NCI-H146 treated with DMSO at 0.1 percent for 48 hours (cell line): ENCODE data around the gene RACK1.

Source experiments
- DNase-seq: peaks from one replicate; lab custom pipeline; 2025; ENCODE audit not compliant: unreplicated experiment; lab: John Stamatoyannopoulos, UW

The RACK1 gene

DNA sequence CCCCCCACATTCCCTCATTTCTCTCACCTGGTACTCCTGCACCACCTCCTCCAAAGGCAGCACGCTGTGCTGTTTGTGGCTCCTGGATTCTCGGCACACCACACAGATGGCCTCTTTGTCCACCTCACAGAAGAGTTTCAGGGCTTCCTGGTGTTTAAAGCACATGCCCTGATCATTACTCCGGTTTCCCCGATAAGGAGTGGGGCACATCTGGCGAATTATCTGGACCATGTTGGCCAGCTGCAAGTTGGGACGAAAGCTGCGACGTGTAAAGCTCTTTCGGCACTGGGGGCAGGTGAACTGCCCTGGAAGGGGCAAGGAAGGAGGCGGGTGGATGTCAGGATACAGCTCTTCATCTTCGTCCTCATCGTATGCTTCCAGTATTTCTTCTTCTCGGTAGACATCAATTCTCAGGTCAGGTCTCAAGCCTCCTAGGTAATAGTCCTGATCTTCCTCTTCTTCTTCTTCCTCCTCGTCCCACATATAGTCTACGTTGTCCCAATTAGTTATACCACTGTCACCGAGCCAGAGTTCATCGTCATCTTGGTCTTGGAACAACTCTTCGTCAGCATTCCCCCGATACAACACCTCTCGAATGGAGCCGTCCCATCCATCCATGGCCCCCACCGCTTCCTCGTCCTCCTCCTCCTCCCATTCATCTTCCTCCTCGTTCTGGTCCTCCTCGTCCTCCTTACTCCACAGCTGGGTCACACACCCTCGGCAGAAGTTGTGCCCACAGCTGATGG is 16.4 kb upstream of the RACK1 start:
- DNase-seq, result no peak

DNA sequence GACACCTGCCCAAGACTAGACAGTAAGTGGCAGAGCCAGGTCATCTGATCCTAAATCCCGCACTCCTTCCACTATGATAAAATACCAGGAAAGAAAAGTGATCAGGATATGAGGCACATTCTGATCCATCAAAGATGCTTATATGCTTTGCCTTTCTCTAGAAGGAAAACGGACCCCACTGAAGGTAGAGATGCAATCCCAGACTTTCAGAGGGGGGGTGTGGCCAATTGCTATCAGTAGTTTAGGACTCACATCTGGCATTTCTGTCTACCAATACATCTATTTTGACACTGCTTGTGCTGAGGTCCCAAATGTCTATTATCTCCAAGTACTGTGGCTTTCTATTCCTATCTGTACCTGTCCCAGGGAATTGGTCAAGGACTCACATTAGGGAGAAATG is 15.6 kb upstream of the RACK1 start:
- no peak for DNase-seq

DNA sequence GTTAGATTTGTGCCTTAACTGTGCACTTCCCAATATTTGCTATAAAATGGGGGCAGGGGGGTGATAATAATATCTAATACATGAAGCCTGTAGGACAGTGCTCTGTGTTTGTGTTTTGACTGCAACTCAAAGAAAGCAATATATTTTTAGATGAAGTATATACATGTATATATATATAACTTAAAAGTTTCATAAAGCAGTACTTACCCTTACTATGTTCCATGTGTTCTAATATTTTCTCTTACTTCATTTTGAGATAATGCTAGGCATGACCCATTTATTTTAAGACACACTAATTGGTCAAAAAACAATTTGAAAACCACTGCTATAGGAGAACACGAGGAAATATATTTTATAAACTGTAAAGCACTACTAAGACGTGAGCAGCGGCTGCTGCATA is 14.9 kb upstream of the RACK1 start:
- no peak for DNase-seq

DNA sequence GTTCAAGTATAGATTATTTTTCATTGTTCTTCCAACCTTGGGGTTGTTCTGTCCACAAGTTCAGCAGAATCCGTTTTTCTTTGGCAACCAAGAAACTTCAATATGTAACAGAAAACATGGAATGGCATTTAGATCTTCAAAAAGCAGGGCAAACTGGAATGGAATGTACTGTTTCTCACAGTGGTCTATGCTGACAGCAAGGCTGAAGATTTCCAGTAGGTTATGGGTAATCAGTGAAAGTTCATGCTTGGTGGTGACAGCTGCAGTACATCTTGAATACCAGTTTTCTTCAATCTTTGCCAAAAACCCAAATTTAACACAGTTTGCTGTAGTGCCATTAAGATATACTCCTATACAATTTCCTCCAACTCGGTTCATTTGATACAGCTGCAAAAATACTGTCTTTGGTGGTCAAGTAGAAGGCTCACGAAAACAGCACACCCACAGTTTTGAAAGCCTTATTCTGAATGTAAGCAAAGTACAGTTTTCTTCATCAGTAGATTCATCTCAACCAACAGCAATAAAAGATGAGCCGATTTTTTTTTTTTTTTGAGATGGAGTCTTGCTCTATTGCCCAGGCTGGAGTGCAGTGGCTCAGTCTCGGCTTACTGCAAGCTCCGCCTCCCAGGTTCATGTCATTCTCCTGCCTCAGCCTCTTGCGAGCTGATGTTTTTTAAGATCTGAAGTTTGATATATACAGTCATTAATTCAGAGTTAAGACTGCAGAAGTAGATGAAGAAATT is 12.3 kb upstream of the RACK1 start:
- no peak for DNase-seq

DNA sequence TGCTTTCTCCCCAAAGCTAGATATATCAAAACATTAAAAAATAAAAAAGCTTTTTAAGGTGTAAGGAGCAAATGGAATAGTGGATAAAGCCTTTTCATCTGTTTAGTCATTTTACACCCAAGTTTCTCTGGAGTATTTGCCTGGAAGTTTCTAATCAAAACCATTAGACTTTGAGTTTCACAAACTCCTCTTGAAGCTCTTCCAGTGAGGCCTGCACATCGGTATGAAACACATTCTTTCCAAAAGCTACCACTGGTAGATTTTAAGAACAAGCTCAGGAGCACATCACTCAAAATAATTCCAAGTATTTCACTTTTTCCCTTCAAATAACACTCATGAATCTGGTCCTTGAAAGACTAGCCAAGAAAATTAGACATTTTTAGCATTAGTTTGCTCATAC is 11.6 kb upstream of the RACK1 start:
- DNase-seq, result no peak

DNA sequence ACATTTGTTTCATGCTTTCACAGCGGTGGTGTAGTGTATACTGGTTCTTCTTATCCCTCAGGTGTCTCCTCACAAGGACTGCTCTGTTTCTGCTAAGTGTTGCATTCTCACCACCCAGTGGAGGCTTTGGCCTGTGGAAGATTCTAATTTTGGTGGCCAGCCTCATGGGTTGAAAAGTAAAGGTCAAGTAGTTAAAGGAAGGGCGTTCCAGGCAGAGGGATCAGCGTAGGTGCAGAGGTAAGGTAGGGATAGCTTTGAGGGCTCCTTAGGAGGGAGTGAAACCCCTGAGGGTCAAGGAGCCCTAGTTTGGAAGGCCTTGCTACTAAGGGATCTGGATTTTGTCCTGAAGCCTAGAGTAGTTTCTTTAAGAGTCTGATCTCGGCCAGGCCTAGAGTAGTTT is 4.6 kb upstream of the RACK1 start:
- no peak for DNase-seq

DNA sequence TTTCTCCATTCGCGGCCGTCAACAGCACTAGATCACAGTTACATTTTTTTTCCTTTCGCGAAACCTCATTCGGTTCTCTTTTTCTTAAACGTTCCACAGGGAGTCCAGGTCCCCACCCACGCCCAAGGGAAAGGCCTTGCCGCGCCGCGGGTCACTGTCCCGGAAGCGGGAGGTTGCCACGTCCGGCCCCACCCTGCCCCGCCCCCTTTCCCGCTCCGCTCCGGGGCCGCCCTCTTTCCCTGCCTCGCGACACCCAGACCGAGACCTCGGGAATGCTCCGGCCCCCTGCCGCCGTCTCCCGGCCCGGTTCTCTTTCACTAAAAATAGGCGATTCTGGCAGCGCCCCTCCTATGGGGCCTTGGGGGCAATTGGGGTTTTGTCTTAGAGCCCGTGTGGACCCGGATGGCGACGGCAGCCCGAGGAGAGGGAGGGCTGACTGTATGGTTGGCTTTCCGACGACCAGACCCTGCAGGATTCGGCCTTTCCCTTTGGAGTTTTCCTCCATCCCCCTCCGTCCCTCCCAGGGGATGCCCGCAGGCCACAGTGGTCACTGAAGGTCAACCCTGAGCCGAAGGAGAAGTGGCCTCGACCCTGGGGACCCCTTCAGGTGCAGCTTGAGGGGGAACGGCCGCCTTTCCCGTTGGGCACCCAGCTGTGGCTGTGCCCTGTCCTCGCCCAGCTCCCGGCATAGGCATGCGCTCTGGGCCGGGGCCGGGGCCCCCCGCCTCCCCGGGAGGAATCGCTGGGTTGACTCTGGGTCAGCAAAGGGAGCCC is 2.8 kb upstream of the RACK1 start:
- no peak for DNase-seq

DNA sequence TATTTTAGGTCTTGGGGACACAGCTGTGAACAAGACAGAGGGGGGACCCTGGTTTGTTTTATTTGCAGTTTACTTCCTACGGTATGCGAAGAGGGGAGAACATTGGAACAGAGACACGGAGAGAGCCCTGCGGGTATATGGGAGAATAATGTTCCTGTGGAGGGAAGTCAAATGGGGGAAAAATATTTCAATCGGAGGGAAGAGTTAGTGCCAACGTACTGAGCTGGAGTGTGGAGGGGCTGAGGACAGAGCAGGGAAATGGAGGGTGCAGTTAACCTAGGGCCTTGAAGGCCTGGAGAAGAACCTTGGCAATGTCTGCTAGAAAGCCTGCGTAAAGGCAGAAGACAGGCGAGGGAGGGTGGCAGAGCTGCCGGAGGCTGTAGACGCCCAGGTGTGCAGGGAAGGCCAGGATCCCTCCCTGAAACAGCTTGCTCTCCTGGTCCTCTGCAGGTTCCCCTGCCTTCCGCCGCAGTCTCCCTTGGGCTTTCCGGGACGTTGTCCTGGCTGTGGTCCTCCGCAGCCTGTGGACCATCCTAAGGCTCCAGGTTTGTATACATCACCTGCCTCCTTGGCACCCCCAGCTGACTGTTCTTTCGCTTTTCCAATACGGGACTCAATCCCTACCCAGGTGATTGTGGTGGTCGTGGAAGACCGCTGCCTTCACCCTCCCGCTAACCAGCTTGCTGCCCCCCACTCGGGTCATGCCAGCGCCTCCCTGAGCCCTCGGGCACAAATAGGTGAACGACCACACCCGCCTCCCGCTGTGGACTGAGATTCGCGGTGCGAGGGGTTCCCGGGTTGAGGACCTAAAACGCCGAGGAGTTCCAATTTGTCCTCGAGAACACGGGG is 1.9 kb upstream of the RACK1 start:
- no peak for DNase-seq

DNA sequence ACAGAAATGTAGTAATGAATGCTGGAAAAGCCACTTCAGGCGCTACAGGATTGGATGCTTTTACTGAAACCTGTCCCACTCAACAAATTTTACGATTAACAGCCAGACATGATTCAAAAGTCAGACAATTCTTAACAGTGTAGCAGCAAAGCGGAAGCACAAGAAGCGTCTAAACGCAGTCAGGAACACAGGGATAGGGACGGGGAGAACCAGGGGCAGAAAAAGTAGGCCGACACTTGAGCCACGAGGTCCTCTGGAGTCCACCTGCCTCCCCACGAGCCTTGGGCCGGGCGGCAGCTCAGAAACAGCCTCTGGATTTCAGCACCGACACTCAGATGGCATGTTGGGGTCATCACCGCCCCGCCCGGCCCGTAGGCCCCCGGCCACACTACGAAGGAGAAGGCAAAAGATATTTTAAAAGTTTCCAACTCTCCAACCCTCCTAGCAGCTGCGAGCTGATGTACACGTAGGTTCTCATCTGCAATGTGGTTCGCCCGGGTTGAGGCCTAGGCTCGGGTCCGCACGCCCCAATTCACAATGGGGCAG is 615 bp downstream of the RACK1 start:
- DNase-seq, result no peak

DNA sequence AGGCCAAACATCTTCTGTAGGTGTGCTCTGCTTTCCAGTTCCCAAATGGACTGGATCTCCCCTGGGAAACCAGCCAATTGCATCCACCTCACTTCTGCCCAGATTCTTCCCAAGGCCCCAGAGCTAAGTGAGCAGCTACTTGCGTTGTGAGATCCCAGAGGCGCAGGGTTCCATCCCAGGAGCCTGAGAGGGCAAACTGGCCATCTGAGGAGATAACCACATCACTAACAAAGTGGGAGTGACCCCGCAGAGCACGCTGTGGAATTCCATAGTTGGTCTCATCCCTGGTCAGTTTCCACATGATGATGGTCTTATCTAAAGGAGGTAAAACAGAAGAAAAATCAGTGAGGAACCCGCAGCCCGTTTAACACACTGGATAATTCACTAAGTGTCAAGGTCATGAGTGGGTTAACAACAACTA is 1.7 kb downstream of the RACK1 start:
- no peak for DNase-seq

DNA sequence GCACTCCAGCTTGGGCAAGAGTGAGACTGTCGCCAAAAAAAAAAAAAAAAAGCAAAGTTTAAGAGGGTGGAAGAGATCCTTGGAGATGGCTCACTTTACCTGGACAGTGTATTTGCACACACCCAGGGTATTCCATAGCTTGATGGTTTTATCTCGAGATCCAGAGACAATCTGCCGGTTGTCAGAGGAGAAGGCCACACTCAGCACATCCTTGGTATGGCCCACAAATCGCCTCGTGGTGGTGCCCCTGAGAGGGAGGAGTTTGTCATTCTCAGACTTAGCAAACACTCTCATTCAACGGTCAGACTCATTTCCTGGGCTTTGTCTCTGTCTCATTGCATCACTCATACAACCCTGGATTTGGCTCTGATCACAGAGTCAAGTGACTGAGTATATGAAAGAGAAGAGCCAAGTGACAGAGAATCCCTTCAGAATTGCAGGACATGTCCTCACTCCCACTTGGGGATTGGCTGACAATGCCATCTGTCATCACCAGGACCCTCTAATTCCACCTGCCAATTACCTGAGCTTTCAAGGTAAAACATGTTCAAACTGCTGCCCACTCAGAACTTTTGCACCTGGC is 2.2 kb downstream of the RACK1 start:
- no peak for DNase-seq

DNA sequence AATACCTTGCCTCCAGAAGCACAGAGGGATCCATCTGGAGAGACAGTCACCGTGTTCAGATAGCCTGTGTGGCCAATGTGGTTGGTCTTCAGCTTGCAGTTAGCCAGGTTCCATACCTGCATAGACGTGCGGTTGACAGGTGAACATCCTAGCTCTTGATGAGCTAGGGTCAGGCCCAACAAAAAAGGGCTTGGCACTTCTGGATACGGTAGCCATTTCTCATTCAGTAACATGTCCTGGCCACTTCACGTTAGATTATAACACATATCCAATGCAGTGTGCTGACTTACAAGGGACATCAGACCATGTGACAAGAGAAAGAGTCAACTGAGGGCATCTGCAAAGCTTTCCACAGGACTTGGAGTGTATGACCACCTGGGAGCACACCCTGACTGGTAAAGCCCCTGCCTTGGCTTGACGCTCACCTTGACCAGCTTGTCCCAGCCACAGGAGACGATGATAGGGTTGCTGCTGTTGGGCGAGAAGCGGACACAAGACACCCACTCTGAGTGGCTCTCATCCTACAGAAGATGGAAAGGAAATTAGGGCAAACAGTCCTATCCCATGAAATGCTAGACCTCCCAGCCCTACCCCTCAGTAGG is 4.5 kb downstream of the RACK1 start:
- DNase-seq, result no peak

DNA sequence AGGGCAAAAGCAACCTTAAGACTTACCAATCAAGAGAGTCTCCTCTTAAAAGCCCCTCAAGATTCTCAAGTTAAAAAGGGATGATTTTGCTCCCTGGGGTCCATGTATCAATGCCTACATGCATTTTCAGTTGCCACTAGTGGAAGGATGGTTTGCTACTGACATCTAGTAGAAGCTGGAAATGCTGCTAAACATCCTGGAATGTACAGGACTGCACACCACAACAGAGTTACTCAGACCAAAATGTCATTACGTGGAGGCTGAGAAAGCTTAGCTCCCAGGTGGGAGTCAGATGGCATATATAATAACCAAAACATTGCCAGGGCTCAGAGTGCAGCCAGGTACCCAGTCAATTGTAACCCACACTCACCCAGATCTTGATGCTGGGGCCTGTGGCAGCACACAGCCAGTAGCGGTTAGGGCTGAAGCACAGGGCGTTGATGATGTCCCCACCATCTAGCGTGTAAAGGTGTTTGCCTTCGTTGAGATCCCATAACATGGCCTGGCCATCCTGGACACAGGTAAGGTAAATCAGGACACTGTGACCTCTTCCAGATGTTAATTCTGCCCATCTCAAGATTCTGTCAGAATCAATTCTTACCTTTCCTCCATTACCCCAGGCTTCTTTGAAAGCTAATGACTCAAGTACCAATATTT is 5.8 kb downstream of the RACK1 start:
- no peak for DNase-seq

DNA sequence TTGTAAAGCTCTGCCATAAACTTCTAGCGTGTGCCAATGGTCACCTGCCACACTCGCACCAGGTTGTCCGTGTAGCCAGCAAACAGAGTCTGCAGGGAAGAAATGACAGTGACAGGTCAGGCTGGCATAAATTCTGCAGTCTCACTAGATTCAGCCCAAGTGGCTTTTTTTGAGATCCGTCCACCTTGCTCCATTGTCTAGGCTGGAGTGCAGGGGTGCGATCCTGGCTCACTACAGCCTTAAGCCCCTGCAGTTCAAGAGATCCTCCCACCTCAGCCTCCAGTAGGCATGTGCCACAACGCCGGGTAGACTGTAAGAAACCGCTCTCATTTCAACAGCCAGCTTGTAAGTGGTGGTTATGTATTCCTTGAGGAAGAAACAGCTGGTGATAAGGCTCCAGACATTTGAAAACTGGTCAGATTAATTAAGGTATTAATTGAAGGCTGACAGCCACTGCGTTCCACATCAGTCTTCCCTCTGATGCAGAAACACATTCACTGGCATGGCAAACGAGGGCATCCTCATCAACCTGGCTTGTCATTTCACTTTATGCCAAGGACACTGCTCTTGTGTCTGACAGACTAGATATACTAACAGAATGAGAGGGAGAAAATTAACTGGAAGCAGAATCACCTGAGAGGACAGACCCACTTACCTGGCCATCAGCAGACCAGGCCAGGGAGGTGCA is 6.6 kb downstream of the RACK1 start:
- DNase-seq, result no peak

DNA sequence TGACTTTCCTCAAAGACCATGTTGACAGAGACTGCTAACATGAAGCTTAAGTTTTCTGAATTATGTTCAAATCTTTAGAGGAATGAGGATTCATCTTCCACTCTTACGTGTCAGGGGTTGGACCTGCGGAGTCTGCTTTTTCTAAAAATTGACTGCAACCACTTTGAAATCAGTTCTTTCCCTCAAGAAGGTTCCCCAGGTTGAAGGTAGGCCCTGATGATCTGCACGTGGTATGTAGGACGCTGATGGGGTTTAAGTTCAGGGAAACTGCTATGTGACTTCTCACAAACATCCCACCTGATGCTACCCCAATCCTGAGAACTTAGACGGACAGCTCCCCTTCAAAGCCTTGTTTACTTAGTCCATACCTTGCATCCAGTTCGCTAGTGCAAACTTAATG is 7.2 kb downstream of the RACK1 start:
- DNase-seq, result no peak

DNA sequence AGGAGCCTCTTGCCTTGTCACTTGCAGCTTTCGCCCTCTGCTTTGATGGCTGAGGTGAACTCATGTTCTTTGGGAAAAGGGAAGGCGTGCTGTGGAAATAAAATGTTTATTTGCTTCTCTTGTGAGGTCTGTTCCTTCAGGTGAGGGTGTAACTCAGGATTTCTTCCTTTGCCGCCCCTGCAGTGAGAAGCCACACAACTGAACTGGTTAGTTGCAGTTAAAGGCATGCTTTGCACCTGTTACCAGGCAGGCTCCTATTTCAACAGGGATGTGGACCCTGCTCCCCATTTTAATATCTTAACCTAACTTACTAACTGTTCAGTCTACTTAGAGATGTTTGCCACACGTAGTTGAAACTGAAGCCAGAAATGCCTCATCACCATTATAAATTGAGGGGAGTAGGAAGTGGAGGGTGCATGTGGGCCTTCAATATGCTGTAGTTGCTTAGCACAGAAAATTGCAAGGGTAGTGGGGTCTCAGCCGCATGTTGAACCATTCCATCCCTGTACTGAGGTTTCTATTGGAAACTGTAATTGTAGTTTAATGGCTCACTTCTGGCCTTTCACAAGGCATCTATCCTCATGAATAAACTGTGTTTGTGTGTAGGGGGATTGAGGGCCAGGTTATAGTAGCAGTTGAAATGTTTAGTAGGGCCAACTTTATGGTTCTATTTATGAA is 7.9 kb downstream of the RACK1 start:
- DNase-seq, result no peak

DNA sequence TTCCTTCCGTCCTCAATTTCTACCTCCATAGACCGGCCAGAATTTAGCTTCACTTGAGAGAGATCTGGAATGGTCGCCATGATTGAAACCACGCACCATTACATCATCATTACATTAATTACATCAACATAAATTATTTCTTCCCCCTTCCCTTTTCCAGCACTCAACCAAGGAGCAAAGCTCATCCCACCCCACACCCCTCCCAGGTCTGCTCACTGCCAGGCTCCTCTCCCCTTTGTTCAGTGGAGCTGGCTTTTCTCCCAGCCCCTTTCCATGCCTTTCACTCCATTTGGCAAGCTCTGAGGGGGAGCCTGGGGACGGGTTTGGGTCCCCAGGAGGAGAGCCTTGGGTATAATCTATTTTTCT is 8.4 kb downstream of the RACK1 start:
- no peak for DNase-seq
